SK-N-MC (cell line): ENCODE measurements around the gene ANXA2R.

ENCODE experiments used
- EZH2 ChIP-seq: fragments of 200-600 bp; sonication (generic); IDR thresholded peaks from one replicate; pipeline ENCODE4 v1.6.1; 2017; ENCODE audit warnings: antibody characterized with exemption
- POLR2AphosphoS5 ChIP-seq: IDR thresholded peaks from 2 replicates; pipeline ENCODE4 v1.6.1; 2012; ENCODE audit warnings: mild to moderate bottlenecking, low read depth, low read length, borderline replicate concordance

DNA sequence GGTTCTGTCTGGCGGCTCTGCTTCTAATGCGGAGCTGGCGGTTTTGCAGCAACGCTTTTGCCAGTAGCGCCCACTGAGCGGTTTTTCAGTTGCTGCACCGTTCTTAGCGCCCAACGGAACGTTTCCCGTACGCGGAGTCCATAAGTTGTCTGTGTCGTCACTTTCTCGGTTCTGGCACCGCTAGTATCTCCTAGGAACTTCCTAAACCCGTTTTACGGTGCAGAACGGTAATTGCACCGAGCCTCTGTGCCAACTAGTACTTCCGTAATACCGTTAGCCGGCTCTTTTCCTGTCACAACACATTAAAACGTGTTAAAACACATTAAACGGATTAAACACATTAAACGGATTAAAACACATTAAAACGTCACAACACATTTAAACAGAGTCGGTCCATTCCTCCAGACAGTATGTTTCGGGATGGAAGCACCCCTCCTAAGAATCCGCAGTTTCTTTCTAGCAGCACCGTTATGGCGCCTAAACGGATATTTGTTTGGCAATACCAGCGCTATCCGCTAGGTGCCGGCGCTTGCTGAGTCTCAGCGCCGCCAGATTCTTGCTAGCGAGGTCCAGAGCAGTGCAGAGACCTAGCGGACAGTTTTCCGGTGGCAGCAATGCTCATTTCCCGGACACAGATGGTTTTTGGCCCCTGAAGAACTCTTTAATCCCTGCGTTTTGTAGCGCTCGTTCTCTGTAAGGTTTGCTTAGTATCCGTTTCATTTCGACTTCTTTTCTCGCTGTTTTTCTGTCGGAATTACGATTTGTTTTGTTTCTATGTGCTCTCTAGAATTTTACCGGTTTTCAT lies 45.4 kb downstream of the ANXA2R start:
- TF ChIP-seq EZH2 (no peak), POLR2AphosphoS5 (peak; percentile 73)
